GM23338 (cell line): Measurements from ENCODE around the gene HOATZ. TPM values are rescaled to one million over a fixed set of nuclear protein-coding genes. Genes with fewer than 3 reads are reported as not detected.

ENCODE experiments used
- ATAC-seq: fragments of 200-7000 bp; cut with Tn5 transposase; 3 replicates; pipeline ENCODE4 v1.9.1; 2020
- DNase-seq: peaks from one replicate; pipeline ENCODE4 v3.0.0-alpha.2; 2015; ENCODE audit warnings: low spot score
- H2AFZ ChIP-seq: fragments of 200-600 bp; sonication (generic); 2 replicates; pipeline ENCODE4 v1.8.0; 2016; ENCODE audit warnings: antibody characterized with exemption, mild to moderate bottlenecking, moderate library complexity
- H3F3A ChIP-seq: fragments of 200-600 bp; sonication (generic); replicated peaks from 2 replicates; pipeline ENCODE4 v1.8.0; 2017; ENCODE audit warnings: antibody characterized with exemption, mixed run types, low read depth
- H3K27ac ChIP-seq: fragments of 200-600 bp; sonication (generic); 2 replicates; pipeline ENCODE4 v1.6.1; 2016; ENCODE audit warnings: low read depth
- H3K27me3 ChIP-seq: fragments of 200-600 bp; sonication (generic); 2 replicates; pipeline ENCODE4 v1.8.0; 2016; ENCODE audit warnings: mild to moderate bottlenecking, mixed run types, moderate library complexity; ENCODE audit not compliant: insufficient read depth
- H3K36me3 ChIP-seq: fragments of 200-600 bp; sonication (generic); 2 replicates; pipeline ENCODE4 v1.8.0; 2016; ENCODE audit warnings: mild to moderate bottlenecking; ENCODE audit not compliant: insufficient read depth
- H3K4me1 ChIP-seq: fragments of 200-600 bp; sonication (generic); 2 replicates; pipeline ENCODE4 v1.8.0; 2016; ENCODE audit warnings: mild to moderate bottlenecking, moderate library complexity; ENCODE audit not compliant: insufficient read depth
- H3K4me2 ChIP-seq: fragments of 200-600 bp; sonication (generic); 2 replicates; pipeline ENCODE4 v1.7.1; 2017; ENCODE audit warnings: mixed run types
- H3K4me3 ChIP-seq: fragments of 200-600 bp; sonication (generic); 2 replicates; pipeline ENCODE4 v1.6.1; 2016; ENCODE audit warnings: mixed run types
- H3K79me2 ChIP-seq: fragments of 200-600 bp; sonication (generic); replicated peaks from 2 replicates; pipeline ENCODE4 v1.8.0; 2017; ENCODE audit warnings: mild to moderate bottlenecking; ENCODE audit not compliant: insufficient read depth
- H3K9me2 ChIP-seq: fragments of 200-600 bp; sonication (generic); 2 replicates; pipeline ENCODE4 v1.8.0; 2017; ENCODE audit not compliant: insufficient read depth
- H4K20me1 ChIP-seq: fragments of 200-600 bp; sonication (generic); replicated peaks from 2 replicates; pipeline ENCODE4 v1.8.0; 2017; ENCODE audit warnings: mild to moderate bottlenecking; ENCODE audit not compliant: insufficient read depth
- H3K27ac Mint-ChIP-seq: 2 replicates; pipeline ENCODE4 v1.8.0; 2020; ENCODE audit warnings: inconsistent platforms, mild to moderate bottlenecking, moderate library complexity, mixed read lengths
- H3K27me3 Mint-ChIP-seq: 3 replicates; pipeline ENCODE4 v1.8.0; 2022; ENCODE audit warnings: low read depth, mild to moderate bottlenecking, moderate library complexity, mixed read lengths, inconsistent platforms; ENCODE audit not compliant: insufficient read depth, poor library complexity
- H3K36me3 Mint-ChIP-seq: 3 replicates; pipeline ENCODE4 v1.8.0; 2021; ENCODE audit warnings: low read depth, mild to moderate bottlenecking, inconsistent platforms, moderate library complexity, mixed read lengths
- H3K4me1 Mint-ChIP-seq: 3 replicates; pipeline ENCODE4 v1.8.0; 2020; ENCODE audit warnings: mild to moderate bottlenecking, inconsistent platforms, mixed read lengths
- H3K4me3 Mint-ChIP-seq: 3 replicates; pipeline ENCODE4 v1.8.0; 2021; ENCODE audit warnings: moderate library complexity, mild to moderate bottlenecking, inconsistent platforms, mixed read lengths
- H3K9me3 Mint-ChIP-seq: 3 replicates; pipeline ENCODE4 v1.8.0; 2020; ENCODE audit warnings: moderate library complexity, mild to moderate bottlenecking, inconsistent platforms, mixed read lengths
- CREB1 ChIP-seq: fragments of 250-450 bp; sonication (Bioruptor Pico); IDR thresholded peaks from 2 replicates; pipeline ENCODE4 v1.5.0; 2020; ENCODE audit warnings: low read depth, mild to moderate bottlenecking, moderate library complexity
- CTCF ChIP-seq, 2 experiments: fragments of 200-600 bp in 1 of 2; sonication (generic) in 1 of 2; conservative IDR thresholded peaks; 2 replicates each; pipeline versions ENCODE4 v1.5.1 to v1.6.1; 2016 to 2017; ENCODE audit warnings: antibody characterized with exemption in 2 of 2, low read depth in 2 of 2, mild to moderate bottlenecking in 2 of 2, moderate library complexity in 1 of 2
- ETS1 ChIP-seq: IDR thresholded peaks from 2 replicates; pipeline ENCODE4 v1.6.1; 2016; ENCODE audit warnings: antibody characterized with exemption
- EZH2 ChIP-seq: fragments of 200-600 bp; sonication (generic); IDR thresholded peaks from one replicate; pipeline ENCODE4 v1.8.0; 2017; ENCODE audit warnings: antibody characterized with exemption, mild to moderate bottlenecking, low read depth; ENCODE audit not compliant: unreplicated experiment
- EZH2phosphoT487 ChIP-seq: fragments of 200-600 bp; sonication (generic); IDR thresholded peaks from one replicate; pipeline ENCODE4 v1.8.1; 2018; ENCODE audit warnings: antibody characterized with exemption; ENCODE audit not compliant: unreplicated experiment
- JUNB ChIP-seq: IDR thresholded peaks from one replicate; pipeline ENCODE4 v1.6.1; 2016; ENCODE audit warnings: antibody characterized with exemption; ENCODE audit not compliant: unreplicated experiment
- NANOG ChIP-seq: IDR thresholded peaks from 2 replicates; pipeline ENCODE4 v1.6.1; 2016; ENCODE audit warnings: antibody characterized with exemption, borderline replicate concordance
- POLR2AphosphoS5 ChIP-seq: IDR thresholded peaks from 2 replicates; pipeline ENCODE4 v1.6.1; 2016; ENCODE audit warnings: antibody characterized with exemption, low read depth
- REST ChIP-seq: IDR thresholded peaks from one replicate; pipeline ENCODE4 v1.6.1; 2018; ENCODE audit warnings: antibody characterized with exemption; ENCODE audit not compliant: unreplicated experiment
- STAT1 ChIP-seq: IDR thresholded peaks from one replicate; pipeline ENCODE4 v1.6.1; 2016; ENCODE audit warnings: antibody characterized with exemption; ENCODE audit not compliant: unreplicated experiment
- ZNF114 ChIP-seq: fragments of 250-450 bp; sonication (Bioruptor Pico); IDR thresholded peaks from 2 replicates; pipeline ENCODE4 v1.5.0; 2020; ENCODE audit warnings: mild to moderate bottlenecking, moderate library complexity
- ZNF331 ChIP-seq: fragments of 250-450 bp; sonication (Bioruptor Pico); IDR thresholded peaks from 2 replicates; pipeline ENCODE4 v1.5.0; 2020; ENCODE audit warnings: low read depth, mild to moderate bottlenecking, moderate library complexity
- polyA plus RNA-seq: library from polyadenylated mRNA; unstranded; fragments of >200 nt; fragmentation: Nextera tagmentation; extraction: Ambion mirVana; gene quantifications from 2 replicates; pipeline ENCODE4 v1.2.1, GENCODE V29; 2016
- total RNA-seq: library from RNA; depleted of rRNA; stranded (reverse); fragments of >200 nt; shearing (Covaris generic); gene quantifications from 2 replicates; pipeline ENCODE4 v1.2.3, GENCODE V29; 2014

HOATZ gene
- total and polyA plus RNA-seq, 2 experiments from 2014 or later: not detected

- Mint-ChIP-seq H3K4me1 (peaks cover 11% of the 10 kb centered on the region; the same call in 2 of the 3 replicates), H3K4me3 (peak within 1 kb of the TSS; percentile 83), H3K27me3 (peaks cover 26% of the 10 kb centered on the region), H3K27ac (no peak within 1 kb of the TSS), H3K9me3 (no peaks in the 10 kb centered on the region), H3K36me3 (no peaks in the 10 kb centered on the region)
- H3K36me3 ChIP-seq: no peaks in the 10 kb centered on the region
- H3K9me2 ChIP-seq: no peaks in the 10 kb centered on the region
- H3K4me2 ChIP-seq: peak within 1 kb of the TSS; percentile 81
- H3K79me2 ChIP-seq: no peaks in the 10 kb centered on the region
- DNase-seq: peak; percentile 69
- peaks cover 45% of the 10 kb centered on the region for H3K27me3 ChIP-seq
- peaks cover 6% of the 10 kb centered on the region; the same call in 1 of the 2 replicates for H3F3A ChIP-seq
- TF ChIP-seq STAT1: no peak
- TF ChIP-seq EZH2: peak; percentile 26
- TF ChIP-seq CREB1 (CRISPR knock-in tag): 0 out of 2 replicates have a peak, but pooled peaks have one; percentile 3
- TF ChIP-seq ZNF114 (CRISPR knock-in tag): no peak
- peak in 1 of 2 experiments; percentile 28; a peak in 1 of 4 replicates for TF ChIP-seq CTCF (conservative IDR thresholded peaks at IDR 0.05; ENCODE audit: low read depth in 2 of 2)
- TF ChIP-seq POLR2AphosphoS5: peak; percentile 68
- H2AFZ ChIP-seq: peak within 1 kb of the TSS; percentile 87
- H4K20me1 ChIP-seq: no peaks in the 10 kb centered on the region
- peak; percentile 74 for ATAC-seq
- H3K4me1 ChIP-seq: peaks cover 22% of the 10 kb centered on the region
- no peak within 1 kb of the TSS for H3K27ac ChIP-seq
- peak within 1 kb of the TSS; percentile 62 for H3K4me3 ChIP-seq
These were observed 2.0 kb upstream of the HOATZ start, which contains the start of gene BTG4 for GRCh38 chr11:111512296-111513239. TSS of gene BTG4 (minus strand) at chr11:111512386. CDS start at chr11:111498776, 13,610 bp downstream.

GRCh38 chr11:111513240-111513605 lies 1.4 kb upstream of the HOATZ start:
- no peaks in the 10 kb centered on the region for H3K9me3 Mint-ChIP-seq
- H3K36me3 ChIP-seq: no peaks in the 10 kb centered on the region
- no peaks in the 10 kb centered on the region for H4K20me1 ChIP-seq
- H3K9me2 ChIP-seq: no peaks in the 10 kb centered on the region
- peak overlapping the region; percentile 81 for H3K4me2 ChIP-seq
- peaks cover 6% of the 10 kb centered on the region; the same call in 1 of the 2 replicates for H3F3A ChIP-seq
- no peak for DNase-seq
- no peak overlapping the region for H3K27ac ChIP-seq
- H3K27ac Mint-ChIP-seq: no peak overlapping the region
- H3K4me3 ChIP-seq: peak overlapping the region; percentile 62
- peaks cover 22% of the 10 kb centered on the region for H3K4me1 ChIP-seq
- peaks cover 11% of the 10 kb centered on the region; the same call in 2 of the 3 replicates for H3K4me1 Mint-ChIP-seq
- peaks cover 45% of the 10 kb centered on the region for H3K27me3 ChIP-seq
- H2AFZ ChIP-seq: peak overlapping the region; percentile 70; the same call in 1 of the 2 replicates
- no peak for TF ChIP-seq EZH2
- no peak for TF ChIP-seq NANOG
- no peak for TF ChIP-seq ZNF331 (CRISPR knock-in tag)
- TF ChIP-seq JUNB: no peak
- no peak for TF ChIP-seq ETS1
- TF ChIP-seq EZH2phosphoT487: no peak
- TF ChIP-seq ZNF114 (CRISPR knock-in tag): no peak
- no peak for TF ChIP-seq REST
- ATAC-seq: peak; percentile 14
- peak overlapping the region; percentile 57 for H3K4me3 Mint-ChIP-seq
- H3K79me2 ChIP-seq: no peaks in the 10 kb centered on the region
- peaks cover 26% of the 10 kb centered on the region for H3K27me3 Mint-ChIP-seq
- no peaks in the 10 kb centered on the region for H3K36me3 Mint-ChIP-seq
